ENCODE data around the gene PPP1R1C.

PPP1R1C gene

DNA sequence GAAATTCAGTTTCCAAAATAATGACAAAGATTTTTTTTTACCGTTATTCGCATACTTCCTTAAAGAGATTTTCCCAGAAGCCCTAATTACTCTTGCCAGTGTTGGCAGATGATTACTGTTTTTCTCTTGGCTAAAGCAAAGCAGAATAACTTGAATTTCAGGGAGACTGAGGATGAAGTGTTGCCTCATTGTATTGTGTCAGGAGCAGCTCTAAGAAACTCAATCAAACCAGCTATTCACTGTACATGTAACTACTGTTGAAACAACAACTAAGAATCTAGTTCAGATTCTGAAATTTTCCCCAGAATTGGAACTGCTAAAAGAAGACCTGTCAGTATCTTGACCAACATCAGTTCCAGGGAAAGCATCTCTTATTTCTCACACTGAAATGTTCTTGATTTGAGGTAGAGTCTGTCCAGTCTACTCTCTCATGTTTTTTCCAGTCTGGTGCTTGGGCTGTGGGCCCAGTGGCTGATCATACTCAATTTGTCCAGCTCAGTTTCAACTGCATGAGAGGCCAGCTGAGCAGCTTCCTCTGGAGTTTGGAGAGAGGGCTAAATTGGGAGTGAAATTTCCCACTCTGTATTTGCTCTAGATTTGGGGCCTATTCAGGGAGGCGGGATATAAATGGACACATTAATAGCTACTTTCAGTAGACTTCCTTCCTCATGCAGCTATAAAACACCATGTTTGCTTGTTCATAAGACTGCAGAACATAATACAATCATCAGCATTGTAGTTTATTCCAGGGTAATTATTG lies 78.5 kb downstream of the PPP1R1C start:
- no peak for DNase-seq

DNA sequence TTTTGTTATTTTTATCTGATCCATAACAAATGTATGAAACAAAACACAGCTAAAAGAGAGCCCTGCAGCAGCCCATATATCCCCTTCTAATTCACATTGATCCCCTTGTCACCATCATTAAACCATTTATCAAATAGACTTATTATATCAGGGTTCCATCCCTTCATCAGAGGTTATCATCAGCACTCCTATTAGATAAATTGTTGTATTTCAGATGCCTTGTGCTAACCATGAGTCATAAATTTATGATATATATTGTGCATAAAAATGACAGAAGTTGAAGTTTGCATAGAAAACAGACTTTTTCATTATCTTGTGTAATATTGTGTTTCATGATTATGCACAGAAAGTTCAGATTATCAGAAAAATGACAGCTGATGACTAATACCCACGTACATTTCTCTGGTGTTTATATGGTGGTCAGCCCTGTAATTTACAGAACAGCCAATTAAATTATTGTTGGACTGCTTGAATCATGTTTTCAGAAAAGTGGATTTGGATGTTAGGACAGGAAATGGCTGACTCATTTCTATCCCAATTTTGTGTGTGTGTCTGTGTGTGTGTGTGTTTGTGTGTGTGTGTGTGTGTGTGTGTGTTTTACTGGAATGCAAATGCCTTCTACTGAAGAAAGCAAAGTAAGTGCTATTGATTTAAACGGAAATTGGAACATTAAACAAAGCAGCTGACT lies 80.9 kb downstream of the PPP1R1C start:
- no peak for DNase-seq

DNA sequence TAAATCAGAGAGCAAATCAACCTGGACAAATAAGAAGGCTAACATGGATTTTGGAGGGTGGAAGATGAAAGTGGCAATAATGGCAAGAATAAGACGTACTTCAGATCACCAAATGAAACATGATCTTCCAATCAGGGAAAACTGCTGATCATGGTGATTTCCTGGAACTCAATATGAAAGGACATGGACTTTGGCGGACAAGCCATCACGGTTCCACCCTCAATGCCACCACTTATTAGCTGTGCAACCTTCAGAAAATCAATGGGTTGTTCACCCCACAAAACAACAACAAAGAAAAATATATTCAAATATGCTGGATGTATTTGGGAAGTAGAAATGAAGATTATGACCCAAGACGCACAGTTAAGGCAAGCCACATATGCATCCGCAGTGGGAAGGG lies 81.7 kb downstream of the PPP1R1C start:
- no peak for DNase-seq

DNA sequence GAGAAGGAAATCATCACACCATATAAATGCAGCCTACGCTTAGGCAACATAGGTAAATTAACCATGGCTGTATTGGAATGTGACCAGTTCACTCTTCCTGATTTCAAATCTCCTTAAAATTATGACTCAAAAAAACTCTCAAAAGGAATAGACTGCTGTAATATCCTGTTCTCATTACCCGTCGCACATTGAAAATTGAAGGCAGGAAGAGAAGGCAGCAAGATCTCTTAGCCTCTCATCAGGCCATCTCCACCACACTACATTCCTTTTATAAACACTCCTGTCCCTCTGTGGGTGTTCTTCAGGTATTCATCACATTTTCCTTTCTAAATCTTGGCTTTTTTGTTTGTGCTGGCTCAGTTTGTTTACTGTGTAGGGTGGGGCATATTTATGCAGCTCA lies 83.2 kb downstream of the PPP1R1C start:
- DNase-seq = no peak

DNA sequence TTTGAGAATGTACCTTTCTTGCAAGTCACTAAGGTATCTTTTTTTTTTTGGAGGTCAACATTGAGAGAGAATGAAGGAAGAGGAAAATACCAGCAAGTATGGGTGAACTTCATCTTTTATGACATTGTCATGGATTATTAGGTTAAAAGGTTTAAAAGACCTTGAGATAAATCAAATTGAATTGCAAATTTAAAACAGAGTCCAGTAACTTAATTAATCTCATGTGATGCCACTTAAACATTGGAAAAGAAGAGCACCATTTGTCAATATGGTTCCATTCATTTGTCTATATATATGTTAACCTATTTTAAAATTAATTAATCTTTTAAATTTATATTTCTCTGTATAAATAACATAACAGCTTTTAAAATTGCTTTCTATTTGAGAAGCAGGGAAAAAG lies 83.8 kb downstream of the PPP1R1C start:
- no peak for DNase-seq

DNA sequence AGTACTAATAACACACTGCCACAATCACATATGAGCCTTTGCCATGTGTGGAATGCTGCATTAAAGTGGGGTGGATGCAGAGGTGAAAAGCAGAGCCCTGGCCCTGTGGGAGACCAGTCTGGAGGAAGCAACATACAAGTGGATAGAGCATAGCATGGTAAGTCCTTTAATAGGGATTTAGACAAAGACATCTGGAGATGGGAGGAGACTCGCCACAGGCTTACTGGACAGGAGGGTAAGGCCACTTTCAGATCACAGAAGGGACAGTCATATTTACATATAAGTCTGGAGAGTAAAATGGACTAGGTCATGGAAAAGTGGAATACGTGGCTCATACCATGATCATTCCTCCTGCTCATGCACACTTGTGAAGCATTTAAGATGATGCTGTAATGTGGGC lies 84.3 kb downstream of the PPP1R1C start:
- DNase-seq = no peak

DNA sequence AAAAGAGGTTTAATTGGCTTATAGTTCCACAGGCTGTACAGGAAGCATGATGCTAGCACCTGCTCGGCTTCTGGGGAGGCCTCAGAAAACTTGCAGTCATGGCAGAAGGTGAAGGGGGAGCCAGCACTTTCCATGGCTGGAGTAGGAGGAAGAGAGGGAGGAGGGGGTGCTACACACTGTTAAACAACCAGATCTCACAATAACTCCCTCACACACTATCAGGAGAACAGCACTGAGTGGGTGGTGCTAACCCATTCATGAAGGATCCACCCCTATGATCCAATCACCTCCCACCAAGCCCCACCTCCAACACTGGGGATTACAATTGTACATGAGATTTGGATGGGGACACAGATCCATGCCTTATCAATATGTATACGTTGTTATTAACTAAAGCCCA lies 85.1 kb downstream of the PPP1R1C start:
- no peak for DNase-seq

DNA sequence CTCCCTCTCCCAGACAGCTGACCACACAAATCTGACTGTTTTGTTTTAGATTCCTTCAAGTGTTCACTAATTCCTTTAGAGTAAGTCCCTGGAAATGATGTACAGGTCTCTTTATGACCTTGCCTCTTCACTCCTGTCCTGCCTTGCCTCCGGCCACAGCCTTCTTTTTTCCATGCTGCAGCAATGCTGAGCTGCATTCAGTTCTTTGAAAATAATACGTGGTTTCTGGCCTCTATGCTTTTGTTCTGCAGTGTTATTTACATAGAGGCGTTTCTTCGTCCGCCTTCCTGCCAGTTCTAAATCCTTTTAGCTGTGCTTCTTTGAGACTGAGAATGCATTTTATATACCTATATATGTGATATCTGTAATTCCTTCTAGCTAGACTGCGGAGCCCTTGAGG lies 87.2 kb downstream of the PPP1R1C start:
- no peak for DNase-seq

DNA sequence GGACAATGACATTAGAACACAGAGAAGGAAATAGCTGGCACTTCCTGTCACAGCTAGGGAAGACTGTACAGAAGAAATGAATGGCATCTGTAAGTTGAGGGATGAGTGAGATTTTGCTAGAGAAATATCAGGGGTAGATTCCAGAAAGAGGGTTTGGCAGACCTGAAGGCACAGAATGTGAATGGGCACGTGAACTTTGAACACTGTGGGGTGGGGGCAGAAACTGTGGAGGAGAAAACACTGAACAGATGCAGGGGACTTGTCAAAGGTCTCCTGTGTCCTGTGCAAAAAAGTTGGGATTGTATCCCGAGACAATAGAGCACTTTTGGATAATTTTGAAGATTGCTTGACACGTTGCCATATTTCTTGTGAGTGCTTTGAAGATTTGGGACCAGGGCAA lies 88.0 kb downstream of the PPP1R1C start:
- DNase-seq = no peak

DNA sequence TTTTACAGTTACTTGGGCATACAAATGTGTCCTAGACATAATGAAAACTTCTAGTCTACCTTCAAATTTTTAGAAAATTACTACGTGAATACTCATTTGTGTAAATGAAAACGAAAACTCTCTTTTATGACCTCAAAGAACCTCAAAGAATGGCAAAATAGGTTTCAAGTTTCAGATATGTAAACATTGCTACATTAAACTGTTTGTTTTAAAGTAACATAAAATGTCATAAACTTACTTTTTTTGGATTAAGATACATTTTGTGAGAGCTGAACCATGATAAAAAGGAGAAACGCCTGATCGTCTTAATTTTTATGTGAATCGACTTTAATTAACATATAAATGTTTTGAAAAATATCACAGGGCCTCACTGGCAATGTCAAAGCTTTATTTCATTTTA lies 91.4 kb downstream of the PPP1R1C start:
- DNase-seq = no peak

DNA sequence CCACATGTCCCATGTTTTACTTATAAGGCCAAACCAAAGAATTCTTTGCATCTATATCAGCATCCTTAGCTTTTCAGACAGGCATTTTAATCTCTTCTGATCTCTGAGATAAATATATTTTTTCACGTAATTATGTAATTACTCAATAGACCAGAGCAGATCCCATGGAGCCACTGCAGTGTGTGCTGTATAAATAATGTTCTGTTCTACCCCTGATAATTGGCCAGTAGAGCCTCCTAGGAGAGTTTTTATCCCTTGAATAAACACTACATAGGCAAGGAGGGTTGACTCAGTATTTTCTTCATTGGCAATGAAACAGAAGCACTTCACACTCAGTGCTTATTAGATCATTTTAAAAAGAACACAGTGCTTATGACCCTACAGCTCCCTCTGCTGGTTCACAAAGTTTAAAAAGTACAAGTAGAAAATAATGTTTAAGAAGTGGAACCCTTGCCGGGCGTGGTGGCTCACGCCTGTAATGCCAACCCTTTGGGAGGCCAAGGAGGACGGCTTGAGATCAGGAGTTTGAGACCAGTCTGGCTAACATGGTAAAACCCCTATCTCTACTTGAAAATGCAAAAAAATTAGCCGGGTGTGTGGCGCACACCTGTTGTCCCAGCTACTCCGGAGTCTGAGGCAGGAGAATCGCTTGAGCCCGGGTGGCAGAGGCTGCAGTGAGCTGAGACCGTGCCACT lies 91.9 kb downstream of the PPP1R1C start:
- no peak for DNase-seq

DNA sequence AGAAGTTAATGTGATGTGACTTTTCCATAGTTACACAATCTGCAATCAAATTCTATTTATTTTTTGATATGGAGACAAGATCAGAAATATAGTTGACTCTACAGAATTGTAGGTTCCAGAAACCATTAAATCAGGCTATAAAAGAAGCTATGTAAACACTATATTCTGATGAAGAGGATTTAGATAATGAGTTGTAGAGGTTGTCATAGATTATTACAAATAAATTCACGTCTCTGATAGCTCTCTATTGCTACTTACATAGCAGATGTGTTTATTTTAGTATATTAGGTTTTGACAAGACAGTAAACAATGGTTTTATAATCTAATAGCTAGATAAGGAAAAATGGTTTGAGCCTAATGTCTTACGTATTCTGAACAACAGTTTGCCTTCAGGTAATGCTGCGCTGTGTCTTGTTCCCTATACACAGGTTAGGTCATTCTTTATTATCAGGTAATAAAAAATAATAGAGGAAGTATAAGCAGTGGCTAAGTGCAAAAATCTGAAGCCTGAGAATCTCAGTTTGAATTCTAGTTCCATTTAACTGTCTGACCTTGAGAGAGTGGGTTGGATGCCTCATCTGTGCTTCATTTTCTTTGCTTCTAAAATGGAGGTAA lies 93.4 kb downstream of the PPP1R1C start:
- DNase-seq = no peak

DNA sequence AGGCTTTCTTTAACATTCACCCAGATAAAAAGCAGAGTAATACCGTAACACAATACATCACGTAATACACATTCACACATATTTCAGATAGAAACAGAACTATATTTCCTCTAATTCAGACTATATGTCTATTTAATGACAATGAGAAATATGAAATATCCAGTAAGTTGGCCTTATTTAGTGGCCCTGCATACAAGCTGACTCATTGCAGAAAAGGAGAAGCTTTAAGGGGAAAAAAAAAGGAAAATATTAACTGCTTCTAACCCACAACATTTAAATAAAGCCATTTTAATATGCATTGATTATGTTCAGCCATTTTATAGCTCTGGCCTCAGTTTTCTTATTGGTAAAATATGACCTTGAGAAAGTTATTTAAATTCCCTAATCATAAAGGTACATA lies 94.8 kb downstream of the PPP1R1C start:
- DNase-seq = no peak

DNA sequence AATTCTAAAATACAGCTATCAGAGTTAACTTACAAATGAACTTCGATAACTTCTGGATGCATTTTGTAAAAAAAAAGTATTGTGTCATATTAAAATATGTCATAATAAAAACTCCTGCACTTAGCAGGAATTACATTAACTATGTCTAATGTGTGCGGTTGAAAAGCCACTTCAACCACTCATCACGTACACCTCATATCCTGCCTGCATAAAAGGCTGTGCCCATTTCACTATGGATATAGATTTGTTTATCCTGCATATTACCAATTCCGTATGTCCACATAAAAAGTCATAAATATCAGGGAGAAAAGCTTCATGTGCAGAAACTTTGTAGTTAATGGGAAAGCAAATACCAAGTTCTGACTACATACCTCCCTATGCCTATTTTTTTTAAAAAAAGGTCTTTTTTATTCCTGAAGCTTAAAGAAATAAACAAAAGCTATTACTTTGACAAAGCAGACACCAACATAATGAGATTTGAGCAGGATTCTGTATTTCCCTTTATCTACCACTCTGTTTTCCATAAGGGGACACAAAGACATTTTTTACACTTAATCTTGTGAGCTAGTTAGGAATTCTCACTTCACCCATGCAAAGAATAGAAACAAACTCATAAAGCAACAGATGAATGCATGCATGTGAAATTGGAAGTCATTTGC lies 96.1 kb downstream of the PPP1R1C start:
- no peak for DNase-seq

DNA sequence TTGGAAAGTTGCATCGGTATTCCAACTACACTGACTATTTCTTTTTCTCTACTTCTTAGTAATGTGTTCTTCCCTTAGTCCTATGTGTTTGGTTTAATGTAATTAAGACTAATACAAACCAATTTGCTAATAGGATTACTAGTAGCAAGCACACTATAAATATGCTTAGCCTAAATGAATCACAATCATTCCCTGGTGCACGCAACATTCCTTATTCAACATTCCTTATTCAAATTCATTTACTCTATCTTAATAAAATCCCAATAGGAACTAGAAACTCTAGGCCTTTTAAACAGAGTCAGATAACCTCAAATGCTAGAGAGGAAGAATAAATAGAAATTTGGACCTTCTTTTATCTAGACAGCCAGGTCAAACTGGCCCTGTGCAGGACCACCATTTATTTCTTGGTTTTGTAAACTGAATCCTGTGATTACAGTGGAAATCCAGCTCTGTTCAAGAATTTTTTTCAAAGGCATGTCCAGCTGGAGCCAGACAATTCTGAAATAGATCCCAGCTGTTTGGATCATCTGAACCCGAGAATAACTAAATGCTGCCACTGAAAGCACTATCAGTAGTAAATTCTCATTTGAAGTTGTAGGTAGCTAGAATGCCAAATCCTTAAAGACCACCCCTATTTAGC lies 103.1 kb downstream of the PPP1R1C start:
- DNase-seq = no peak

DNA sequence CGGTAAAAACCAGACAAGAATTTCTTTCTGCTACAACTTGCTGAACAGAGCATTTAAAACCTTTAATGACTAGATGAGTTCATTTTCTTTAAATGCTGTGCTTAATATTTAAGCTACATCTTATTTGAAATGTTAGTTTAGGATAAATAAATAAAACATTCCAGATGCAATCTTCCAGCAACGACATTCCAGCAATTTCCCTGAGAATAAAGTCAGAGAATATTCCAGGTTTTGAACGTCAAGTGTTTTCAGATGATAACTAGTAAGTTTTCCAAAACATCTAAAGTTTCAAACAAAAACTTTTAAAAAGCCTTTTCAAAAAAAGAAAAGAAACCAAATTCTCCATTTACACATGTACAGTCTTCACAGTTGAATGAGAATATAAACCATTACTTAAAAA lies 104.8 kb downstream of the PPP1R1C start:
- DNase-seq = no peak

DNA sequence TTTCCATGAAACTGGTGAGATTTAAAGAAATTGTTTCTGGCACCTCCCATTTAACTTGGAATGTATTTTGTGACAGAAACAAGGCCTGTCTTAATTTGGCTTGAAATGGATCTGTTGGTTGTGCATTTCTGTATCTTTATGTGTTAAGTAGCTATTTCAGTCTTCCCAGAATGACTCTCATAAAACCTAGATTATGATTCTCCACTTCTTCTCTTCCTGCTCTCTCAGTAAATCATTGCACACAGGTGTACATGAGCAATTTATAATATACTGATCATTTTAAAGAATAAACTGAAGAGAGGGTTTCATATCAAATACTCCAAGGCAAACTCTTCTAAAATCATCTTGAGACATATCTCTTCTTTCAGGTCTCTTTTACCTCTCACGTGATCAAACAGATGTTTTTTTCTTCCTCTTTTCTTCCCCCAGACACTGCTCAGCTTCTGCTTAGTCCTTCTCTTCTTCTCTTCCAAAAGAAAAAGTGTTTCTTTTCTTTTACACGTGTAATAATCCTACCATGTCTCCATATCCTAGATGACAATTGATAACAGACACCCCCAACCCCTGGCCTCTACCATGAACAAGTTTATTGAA lies 112.0 kb downstream of the PPP1R1C start:
- no peak for DNase-seq

DNA sequence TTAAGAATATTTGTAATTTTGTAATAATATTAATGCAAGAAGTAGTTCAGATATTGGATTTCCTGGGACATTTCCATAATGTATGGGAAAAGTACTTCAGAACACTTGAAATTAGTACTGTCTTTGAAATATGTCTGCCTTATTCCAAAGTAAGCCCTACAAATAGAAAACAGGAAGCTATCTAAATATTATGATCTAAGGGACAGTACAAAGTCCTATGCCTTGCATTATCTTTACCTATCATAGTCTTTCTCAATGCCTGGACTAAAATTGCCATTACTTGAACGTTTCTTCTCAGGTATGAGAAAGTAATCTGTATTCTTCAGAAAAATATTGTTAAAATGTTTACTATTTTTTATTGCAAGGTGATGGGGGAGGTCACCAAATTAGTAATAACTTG lies 113.0 kb downstream of the PPP1R1C start:
- DNase-seq = no peak

DNA sequence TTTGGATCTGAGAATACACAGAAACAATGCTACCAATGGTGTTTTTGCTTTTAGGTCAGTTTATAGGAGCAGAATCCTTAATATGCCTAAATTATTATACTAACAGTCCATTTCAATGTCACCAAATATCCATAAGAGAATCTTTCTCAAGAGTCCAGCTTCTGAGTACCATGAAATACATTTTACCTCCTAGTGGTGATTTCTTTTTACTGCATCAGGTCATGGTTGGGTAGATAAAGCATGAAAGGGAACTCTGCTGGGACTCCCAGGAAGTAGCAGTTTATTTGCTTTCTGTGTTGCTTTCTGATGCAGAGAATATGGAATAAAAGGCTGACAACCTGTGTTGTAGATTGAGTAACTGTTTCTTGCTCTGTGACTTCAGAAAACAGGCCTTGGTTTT lies 115.6 kb downstream of the PPP1R1C start:
- no peak for DNase-seq

DNA sequence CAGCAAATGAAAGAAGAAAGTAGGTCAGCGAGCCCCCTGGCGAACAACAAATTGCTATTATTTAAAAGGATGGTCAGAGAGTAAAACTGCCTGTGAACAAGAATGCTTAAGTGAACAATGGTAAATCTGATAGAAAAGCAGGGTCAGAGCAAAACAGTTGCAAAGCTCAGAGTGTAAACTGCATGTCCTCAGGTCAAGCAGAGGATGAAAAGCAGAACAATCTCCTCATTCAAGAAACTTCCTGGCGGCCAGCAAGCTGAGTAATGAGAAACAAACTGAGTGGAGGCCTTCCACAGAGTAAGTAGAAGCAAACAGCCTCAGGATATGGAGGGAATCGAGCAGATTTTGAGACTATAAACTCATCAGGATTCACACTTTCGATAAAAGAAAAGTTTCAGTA lies 117.9 kb downstream of the PPP1R1C start:
- no peak for DNase-seq

DNA sequence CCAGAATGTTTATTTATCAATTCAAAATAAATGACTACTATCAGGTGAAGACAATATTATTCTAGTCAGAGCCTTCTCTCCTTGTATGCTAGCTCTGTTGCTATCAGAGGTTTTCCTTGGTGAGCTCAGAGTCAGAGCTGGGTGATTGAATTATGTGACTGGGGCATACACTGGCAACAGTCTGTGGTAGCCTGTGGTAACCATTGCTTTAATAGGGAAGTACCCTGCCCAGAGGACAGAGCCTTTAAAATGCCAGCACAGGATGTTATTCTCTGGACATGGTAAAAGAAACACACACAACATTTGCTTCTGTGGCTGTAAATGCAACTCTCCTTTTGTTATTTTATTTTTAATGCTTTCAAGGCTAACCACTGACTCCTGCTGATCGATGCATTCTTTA lies 124.7 kb downstream of the PPP1R1C start:
- no peak for DNase-seq

DNA sequence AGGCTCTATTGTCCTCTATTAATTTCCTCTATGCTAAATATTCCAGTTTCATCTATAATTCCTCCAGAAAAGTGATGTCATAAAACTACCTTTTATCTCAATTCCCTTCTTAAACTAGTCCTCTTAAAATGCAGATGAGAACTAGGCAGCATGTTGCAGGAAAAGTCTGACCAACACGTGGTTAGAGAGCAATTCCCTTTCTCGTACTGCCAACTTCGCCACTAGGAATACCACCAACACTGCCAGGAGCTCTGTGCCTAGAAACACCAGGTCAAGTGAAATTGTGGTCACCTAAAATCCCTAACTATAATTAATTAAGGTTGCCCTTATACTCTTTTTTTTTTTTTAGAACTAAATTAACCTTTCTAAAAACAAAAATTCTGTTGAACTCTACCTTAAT lies 127.7 kb downstream of the PPP1R1C start:
- no peak for DNase-seq

Measured in T-helper 9 cell (primary cell).